ENCODE measurements around the gene SLAIN2.

Gene SLAIN2

DNA sequence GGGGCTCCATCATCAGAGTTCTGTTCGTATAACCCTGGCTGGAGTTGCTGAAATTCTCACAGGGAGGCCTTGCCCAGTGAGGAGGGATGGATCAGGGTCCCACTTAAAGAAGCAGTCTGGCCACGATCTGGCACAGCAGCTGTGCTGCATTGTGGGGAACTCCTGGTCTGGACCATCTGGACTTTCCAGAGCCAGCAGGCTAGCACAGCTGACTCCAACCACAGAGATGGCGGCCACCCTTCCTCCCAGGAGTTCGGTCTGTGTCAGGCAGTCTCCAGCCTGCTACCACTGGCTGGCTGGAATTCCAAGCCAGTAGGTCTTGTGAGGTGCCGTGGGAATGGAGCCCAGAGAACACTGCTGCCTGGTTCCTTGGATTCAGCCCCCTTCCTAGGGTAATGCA, 62.0 kb downstream of the SLAIN2 start:
- no peak for DNase-seq (ENCODE audit: low read depth)
- no peak overlapping the region for H3K4me3 ChIP-seq (ENCODE audit: low read depth, low read length)
- TF ChIP-seq, protein P1, sequence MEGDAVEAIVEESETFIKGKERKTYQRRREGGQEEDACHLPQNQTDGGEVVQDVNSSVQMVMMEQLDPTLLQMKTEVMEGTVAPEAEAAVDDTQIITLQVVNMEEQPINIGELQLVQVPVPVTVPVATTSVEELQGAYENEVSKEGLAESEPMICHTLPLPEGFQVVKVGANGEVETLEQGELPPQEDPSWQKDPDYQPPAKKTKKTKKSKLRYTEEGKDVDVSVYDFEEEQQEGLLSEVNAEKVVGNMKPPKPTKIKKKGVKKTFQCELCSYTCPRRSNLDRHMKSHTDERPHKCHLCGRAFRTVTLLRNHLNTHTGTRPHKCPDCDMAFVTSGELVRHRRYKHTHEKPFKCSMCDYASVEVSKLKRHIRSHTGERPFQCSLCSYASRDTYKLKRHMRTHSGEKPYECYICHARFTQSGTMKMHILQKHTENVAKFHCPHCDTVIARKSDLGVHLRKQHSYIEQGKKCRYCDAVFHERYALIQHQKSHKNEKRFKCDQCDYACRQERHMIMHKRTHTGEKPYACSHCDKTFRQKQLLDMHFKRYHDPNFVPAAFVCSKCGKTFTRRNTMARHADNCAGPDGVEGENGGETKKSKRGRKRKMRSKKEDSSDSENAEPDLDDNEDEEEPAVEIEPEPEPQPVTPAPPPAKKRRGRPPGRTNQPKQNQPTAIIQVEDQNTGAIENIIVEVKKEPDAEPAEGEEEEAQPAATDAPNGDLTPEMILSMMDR (IDR thresholded peaks at IDR 0.05; ENCODE audit: low read depth, low read length, missing control alignments) = no peak

DNA sequence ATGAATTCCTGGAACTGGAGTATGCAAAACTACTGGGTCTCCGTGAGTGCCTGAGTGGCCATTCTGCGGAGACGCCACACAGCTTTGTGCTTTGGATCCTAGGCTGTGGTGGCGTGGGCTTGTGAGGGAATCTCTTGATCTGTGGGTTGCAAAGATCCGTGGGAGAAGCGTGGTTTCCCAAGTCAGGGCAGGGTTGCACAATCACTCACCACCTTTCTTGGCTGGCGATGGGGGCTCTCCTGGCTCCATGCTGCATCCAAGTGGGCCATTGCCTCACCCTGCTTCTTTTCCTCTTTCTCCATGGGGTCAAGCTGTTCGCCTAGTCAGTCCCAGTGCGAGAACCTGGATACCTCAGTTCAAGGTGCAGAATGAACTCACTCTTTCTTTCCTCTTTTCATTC, 62.5 kb downstream of the SLAIN2 start:
- TF ChIP-seq, protein P1 (IDR thresholded peaks at IDR 0.05; ENCODE audit: low read depth, low read length, missing control alignments) = no peak
- no peak overlapping the region for H3K4me3 ChIP-seq (ENCODE audit: low read depth, low read length)
- no peak for DNase-seq (ENCODE audit: low read depth)

DNA sequence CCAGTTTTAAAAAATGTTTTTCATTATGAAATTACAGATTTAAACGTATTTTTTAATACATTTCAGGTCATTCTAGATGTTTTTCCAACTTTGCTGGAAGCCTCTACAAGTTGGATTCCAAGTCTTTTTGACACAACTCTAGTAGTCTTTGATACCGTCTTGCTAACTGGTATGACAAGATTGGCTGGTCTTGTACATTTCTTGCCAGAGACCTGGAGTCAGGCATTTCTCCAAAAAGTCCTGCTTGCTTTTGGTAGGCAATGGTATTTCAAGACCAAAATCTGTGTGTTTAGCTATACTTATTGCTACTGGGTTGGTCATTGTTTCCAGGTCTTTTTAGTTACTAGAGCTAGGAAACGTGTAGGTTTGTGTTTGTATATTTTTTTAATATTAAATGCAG, 64.6 kb downstream of the SLAIN2 start:
- DNase-seq (ENCODE audit: low read depth) = no peak
- H3K4me3 ChIP-seq (ENCODE audit: low read depth, low read length) = no peak overlapping the region
- TF ChIP-seq, protein P1 (IDR thresholded peaks at IDR 0.05; ENCODE audit: low read depth, low read length, missing control alignments) = no peak

DNA sequence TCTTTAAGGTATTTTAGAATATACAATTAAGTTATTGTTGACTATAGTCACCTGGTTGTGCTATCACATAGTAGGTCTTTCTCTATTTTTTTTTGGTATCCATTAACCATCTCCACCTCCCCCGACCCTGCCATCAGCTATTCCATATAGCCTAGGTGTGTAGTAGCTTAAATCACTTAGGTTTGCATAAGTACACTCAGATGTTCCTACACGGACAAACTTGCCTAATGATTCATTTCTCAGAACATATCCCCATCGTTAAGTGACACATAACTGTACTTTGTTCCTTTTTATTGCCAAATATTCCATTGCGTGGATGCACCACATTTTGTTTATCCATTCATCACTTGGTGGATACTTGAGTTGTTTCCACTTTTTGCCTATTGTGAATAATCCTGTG, 67.9 kb downstream of the SLAIN2 start:
- H3K4me3 ChIP-seq (ENCODE audit: low read depth, low read length) = no peak overlapping the region
- no peak for DNase-seq (ENCODE audit: low read depth)
- TF ChIP-seq, protein P1 (IDR thresholded peaks at IDR 0.05; ENCODE audit: low read depth, low read length, missing control alignments) = no peak

DNA sequence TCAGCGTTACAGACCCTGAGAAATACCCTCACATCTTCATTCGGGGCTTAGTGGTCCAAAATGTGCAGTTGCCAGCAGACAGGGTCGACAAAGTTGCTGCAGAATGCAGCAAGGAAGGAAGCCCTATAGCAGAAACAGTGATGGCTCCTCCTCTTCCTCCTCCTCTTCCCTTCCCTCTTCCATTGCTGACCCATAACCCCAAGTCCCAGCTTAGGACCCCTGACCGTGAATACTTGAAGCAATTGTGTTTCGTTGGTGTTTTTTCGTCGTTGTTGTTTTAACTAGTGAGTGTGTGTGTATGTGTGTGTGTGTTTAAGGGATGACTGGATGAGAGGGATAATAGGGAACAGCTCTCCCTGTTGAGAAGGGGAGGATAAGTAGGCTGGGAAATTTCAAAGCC, 69.5 kb downstream of the SLAIN2 start:
- no peak for DNase-seq (ENCODE audit: low read depth)
- TF ChIP-seq, protein P1 (IDR thresholded peaks at IDR 0.05; ENCODE audit: low read depth, low read length, missing control alignments) = no peak
- no peak overlapping the region for H3K4me3 ChIP-seq (ENCODE audit: low read depth, low read length)

DNA sequence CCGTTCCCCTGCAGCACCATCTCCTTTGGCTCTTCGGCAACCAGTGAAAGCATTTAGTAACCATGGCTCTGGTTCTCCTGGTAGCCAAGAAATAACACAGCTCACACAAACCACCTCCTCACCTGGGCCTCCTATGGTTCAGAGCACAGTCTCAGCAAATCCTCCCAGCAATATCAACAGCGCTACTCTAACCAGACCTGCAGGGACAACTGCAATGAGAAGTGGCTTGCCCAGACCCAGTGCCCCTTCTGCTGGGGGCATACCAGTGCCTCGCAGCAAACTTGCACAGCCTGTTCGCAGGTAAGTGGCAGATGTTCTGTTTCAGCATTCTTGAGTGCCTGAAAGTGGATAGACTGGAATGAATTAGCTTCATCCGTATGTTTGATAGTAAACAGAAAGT, 78.8 kb downstream of the SLAIN2 start:
- TF ChIP-seq, protein P1 (IDR thresholded peaks at IDR 0.05; ENCODE audit: low read depth, low read length, missing control alignments) = no peak
- DNase-seq (ENCODE audit: low read depth) = no peak
- H3K4me3 ChIP-seq (ENCODE audit: low read depth, low read length) = no peak overlapping the region

DNA sequence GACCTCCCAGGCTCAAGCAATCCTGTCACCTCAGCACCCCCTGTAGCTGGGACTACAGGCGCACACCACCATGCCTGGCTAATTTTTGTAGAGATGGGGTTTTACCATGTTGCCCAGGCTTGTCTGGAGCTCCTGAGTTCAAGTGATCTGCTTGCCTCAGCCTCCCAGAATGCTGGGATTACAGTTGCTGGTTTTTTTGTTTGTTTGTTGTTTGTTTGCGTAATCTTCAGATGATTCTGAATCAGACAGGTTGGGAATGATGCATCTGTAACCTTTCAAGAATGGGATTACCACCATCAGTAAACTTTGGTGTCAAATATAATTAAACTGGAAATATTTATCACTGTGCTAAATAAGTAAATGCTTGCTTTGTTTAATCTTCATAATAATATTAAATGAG, 79.8 kb downstream of the SLAIN2 start:
- no peak overlapping the region for H3K4me3 ChIP-seq (ENCODE audit: low read depth, low read length)
- no peak for DNase-seq (ENCODE audit: low read depth)
- TF ChIP-seq, protein P1 (IDR thresholded peaks at IDR 0.05; ENCODE audit: low read depth, low read length, missing control alignments) = no peak
